GM23338 (cell line): ENCODE measurements around the gene ARID4A. TPM values are rescaled to one million over a fixed set of nuclear protein-coding genes. Genes with fewer than 3 reads are reported as not detected.

Experiments used
- ATAC-seq: fragments of 200-7000 bp; cut with Tn5 transposase; 3 replicates; pipeline ENCODE4 v1.9.1; 2020
- DNase-seq: peaks from one replicate; pipeline ENCODE4 v3.0.0-alpha.2; 2015; ENCODE audit warnings: low spot score
- H2AFZ ChIP-seq: fragments of 200-600 bp; sonication (generic); 2 replicates; pipeline ENCODE4 v1.8.0; 2016; ENCODE audit warnings: antibody characterized with exemption, mild to moderate bottlenecking, moderate library complexity
- H3F3A ChIP-seq: fragments of 200-600 bp; sonication (generic); replicated peaks from 2 replicates; pipeline ENCODE4 v1.8.0; 2017; ENCODE audit warnings: antibody characterized with exemption, mixed run types, low read depth
- H3K27ac ChIP-seq: fragments of 200-600 bp; sonication (generic); 2 replicates; pipeline ENCODE4 v1.6.1; 2016; ENCODE audit warnings: low read depth
- H3K27me3 ChIP-seq: fragments of 200-600 bp; sonication (generic); 2 replicates; pipeline ENCODE4 v1.8.0; 2016; ENCODE audit warnings: mild to moderate bottlenecking, mixed run types, moderate library complexity; ENCODE audit not compliant: insufficient read depth
- H3K36me3 ChIP-seq: fragments of 200-600 bp; sonication (generic); 2 replicates; pipeline ENCODE4 v1.8.0; 2016; ENCODE audit warnings: mild to moderate bottlenecking; ENCODE audit not compliant: insufficient read depth
- H3K4me1 ChIP-seq: fragments of 200-600 bp; sonication (generic); 2 replicates; pipeline ENCODE4 v1.8.0; 2016; ENCODE audit warnings: mild to moderate bottlenecking, moderate library complexity; ENCODE audit not compliant: insufficient read depth
- H3K4me2 ChIP-seq: fragments of 200-600 bp; sonication (generic); 2 replicates; pipeline ENCODE4 v1.7.1; 2017; ENCODE audit warnings: mixed run types
- H3K4me3 ChIP-seq: fragments of 200-600 bp; sonication (generic); 2 replicates; pipeline ENCODE4 v1.6.1; 2016; ENCODE audit warnings: mixed run types
- H3K79me2 ChIP-seq: fragments of 200-600 bp; sonication (generic); replicated peaks from 2 replicates; pipeline ENCODE4 v1.8.0; 2017; ENCODE audit warnings: mild to moderate bottlenecking; ENCODE audit not compliant: insufficient read depth
- H3K9me2 ChIP-seq: fragments of 200-600 bp; sonication (generic); 2 replicates; pipeline ENCODE4 v1.8.0; 2017; ENCODE audit not compliant: insufficient read depth
- H4K20me1 ChIP-seq: fragments of 200-600 bp; sonication (generic); replicated peaks from 2 replicates; pipeline ENCODE4 v1.8.0; 2017; ENCODE audit warnings: mild to moderate bottlenecking; ENCODE audit not compliant: insufficient read depth
- H3K27ac Mint-ChIP-seq: 2 replicates; pipeline ENCODE4 v1.8.0; 2020; ENCODE audit warnings: inconsistent platforms, mild to moderate bottlenecking, moderate library complexity, mixed read lengths
- H3K27me3 Mint-ChIP-seq: 3 replicates; pipeline ENCODE4 v1.8.0; 2022; ENCODE audit warnings: low read depth, mild to moderate bottlenecking, moderate library complexity, mixed read lengths, inconsistent platforms; ENCODE audit not compliant: insufficient read depth, poor library complexity
- H3K36me3 Mint-ChIP-seq: 3 replicates; pipeline ENCODE4 v1.8.0; 2021; ENCODE audit warnings: low read depth, mild to moderate bottlenecking, inconsistent platforms, moderate library complexity, mixed read lengths
- H3K4me1 Mint-ChIP-seq: 3 replicates; pipeline ENCODE4 v1.8.0; 2020; ENCODE audit warnings: mild to moderate bottlenecking, inconsistent platforms, mixed read lengths
- H3K4me3 Mint-ChIP-seq: 3 replicates; pipeline ENCODE4 v1.8.0; 2021; ENCODE audit warnings: moderate library complexity, mild to moderate bottlenecking, inconsistent platforms, mixed read lengths
- H3K9me3 Mint-ChIP-seq: 3 replicates; pipeline ENCODE4 v1.8.0; 2020; ENCODE audit warnings: moderate library complexity, mild to moderate bottlenecking, inconsistent platforms, mixed read lengths
- CREB1 ChIP-seq: fragments of 250-450 bp; sonication (Bioruptor Pico); IDR thresholded peaks from 2 replicates; pipeline ENCODE4 v1.5.0; 2020; ENCODE audit warnings: low read depth, mild to moderate bottlenecking, moderate library complexity
- CTCF ChIP-seq, 2 experiments: fragments of 200-600 bp in 1 of 2; sonication (generic) in 1 of 2; conservative IDR thresholded peaks; 2 replicates each; pipeline versions ENCODE4 v1.5.1 to v1.6.1; 2016 to 2017; ENCODE audit warnings: antibody characterized with exemption in 2 of 2, low read depth in 2 of 2, mild to moderate bottlenecking in 2 of 2, moderate library complexity in 1 of 2
- ETS1 ChIP-seq: IDR thresholded peaks from 2 replicates; pipeline ENCODE4 v1.6.1; 2016; ENCODE audit warnings: antibody characterized with exemption
- EZH2 ChIP-seq: fragments of 200-600 bp; sonication (generic); IDR thresholded peaks from one replicate; pipeline ENCODE4 v1.8.0; 2017; ENCODE audit warnings: antibody characterized with exemption, mild to moderate bottlenecking, low read depth; ENCODE audit not compliant: unreplicated experiment
- EZH2phosphoT487 ChIP-seq: fragments of 200-600 bp; sonication (generic); IDR thresholded peaks from one replicate; pipeline ENCODE4 v1.8.1; 2018; ENCODE audit warnings: antibody characterized with exemption; ENCODE audit not compliant: unreplicated experiment
- JUNB ChIP-seq: IDR thresholded peaks from one replicate; pipeline ENCODE4 v1.6.1; 2016; ENCODE audit warnings: antibody characterized with exemption; ENCODE audit not compliant: unreplicated experiment
- NANOG ChIP-seq: IDR thresholded peaks from 2 replicates; pipeline ENCODE4 v1.6.1; 2016; ENCODE audit warnings: antibody characterized with exemption, borderline replicate concordance
- POLR2AphosphoS5 ChIP-seq: IDR thresholded peaks from 2 replicates; pipeline ENCODE4 v1.6.1; 2016; ENCODE audit warnings: antibody characterized with exemption, low read depth
- REST ChIP-seq: IDR thresholded peaks from one replicate; pipeline ENCODE4 v1.6.1; 2018; ENCODE audit warnings: antibody characterized with exemption; ENCODE audit not compliant: unreplicated experiment
- STAT1 ChIP-seq: IDR thresholded peaks from one replicate; pipeline ENCODE4 v1.6.1; 2016; ENCODE audit warnings: antibody characterized with exemption; ENCODE audit not compliant: unreplicated experiment
- ZNF114 ChIP-seq: fragments of 250-450 bp; sonication (Bioruptor Pico); IDR thresholded peaks from 2 replicates; pipeline ENCODE4 v1.5.0; 2020; ENCODE audit warnings: mild to moderate bottlenecking, moderate library complexity
- ZNF331 ChIP-seq: fragments of 250-450 bp; sonication (Bioruptor Pico); IDR thresholded peaks from 2 replicates; pipeline ENCODE4 v1.5.0; 2020; ENCODE audit warnings: low read depth, mild to moderate bottlenecking, moderate library complexity
- ZNF462 ChIP-seq: fragments of 250-450 bp; sonication (Bioruptor Pico); IDR thresholded peaks from 2 replicates; pipeline ENCODE4 v1.5.0; 2020; ENCODE audit warnings: mild to moderate bottlenecking, moderate library complexity
- polyA plus RNA-seq: library from polyadenylated mRNA; unstranded; fragments of >200 nt; fragmentation: Nextera tagmentation; extraction: Ambion mirVana; gene quantifications from 2 replicates; pipeline ENCODE4 v1.2.1, GENCODE V29; 2016
- total RNA-seq: library from RNA; depleted of rRNA; stranded (reverse); fragments of >200 nt; shearing (Covaris generic); gene quantifications from 2 replicates; pipeline ENCODE4 v1.2.3, GENCODE V29; 2014

The ARID4A gene
- total and polyA plus RNA-seq, 2 experiments from 2014 or later, result 9.1 to 25.4 TPM

GRCh38 chr14:58294201-58294600 lies 4.2 kb upstream of the ARID4A start:
- peaks cover 8% of the 10 kb centered on the region; the same call in 1 of the 2 replicates for H3K4me1 ChIP-seq
- H4K20me1 ChIP-seq, result peaks cover 15% of the 10 kb centered on the region

More at GRCh38 chr14:58294201-58294600, 4.2 kb upstream of the ARID4A start:
- H3K27me3 Mint-ChIP-seq, result no peaks in the 10 kb centered on the region
- no peak overlapping the region for H3K4me3 Mint-ChIP-seq
- H3K27ac ChIP-seq, result no peak overlapping the region
- no peak overlapping the region for H2AFZ ChIP-seq
- DNase-seq, result no peak
- H3K79me2 ChIP-seq, result peaks cover 84% of the 10 kb centered on the region
- no peak overlapping the region for H3K4me2 ChIP-seq
- H3K4me3 ChIP-seq, result no peak overlapping the region
- peaks cover 29% of the 10 kb centered on the region; the same call in 1 of the 2 replicates for H3K36me3 ChIP-seq
- H3K4me1 Mint-ChIP-seq, result peaks cover 2% of the 10 kb centered on the region; the same call in 1 of the 3 replicates
- ATAC-seq, result no peak
- 0 out of 2 replicates have a peak, but pooled peaks cover 8% of the 10 kb centered on the region for H3F3A ChIP-seq
- no peak overlapping the region for H3K27ac Mint-ChIP-seq
- no peak for TF ChIP-seq EZH2
- no peak for TF ChIP-seq ETS1
- TF ChIP-seq ZNF331 (CRISPR knock-in tag), result no peak
- no peak for TF ChIP-seq ZNF114 (CRISPR knock-in tag)
- no peak for TF ChIP-seq EZH2phosphoT487
- no peak for TF ChIP-seq NANOG
- TF ChIP-seq STAT1, result no peak
- no peak for TF ChIP-seq JUNB
- TF ChIP-seq ZNF462 (CRISPR knock-in tag), result no peak
- TF ChIP-seq CTCF (conservative IDR thresholded peaks at IDR 0.05; ENCODE audit: low read depth in 2 of 2), result no peak
- no peak for TF ChIP-seq POLR2AphosphoS5
- TF ChIP-seq REST, result no peak
- no peak for TF ChIP-seq CREB1 (CRISPR knock-in tag)
- no peaks in the 10 kb centered on the region for H3K27me3 ChIP-seq
- peaks cover 52% of the 10 kb centered on the region for H3K36me3 Mint-ChIP-seq
- H3K9me3 Mint-ChIP-seq, result no peaks in the 10 kb centered on the region
- H3K9me2 ChIP-seq, result no peaks in the 10 kb centered on the region
